HG03571 (cell line): ENCODE data around the gene POLN.
"Not testable (repeated sequence)": the region's sequence is repeated elsewhere in the genome, so short reads cannot be mapped to it uniquely, and the experiment has no call there.

Experiments
- ATAC-seq: cut with Tn5 transposase; IDR thresholded peaks from one replicate; pipeline ENCODE4 v1.9.1; 2021; ENCODE audit not compliant: unreplicated experiment

Gene POLN

GRCh38 chr4:2044542-2045517 is 197.1 kb downstream of the POLN start:
- no peak for ATAC-seq

- no peak for ATAC-seq
Observed at GRCh38 chr4:2044119-2044485, 197.8 kb downstream of the POLN start.

- no peak for ATAC-seq
Observed at GRCh38 chr4:2043396-2044118, 198.4 kb downstream of the POLN start.

- no peak for ATAC-seq
Observed at GRCh38 chr4:2042947-2043395, 198.9 kb downstream of the POLN start.

- ATAC-seq, result no peak
Observed at GRCh38 chr4:2042204-2042946, 199.5 kb downstream of the POLN start.

- ATAC-seq, result no peak
Observed at GRCh38 chr4:2041239-2042130, 200.4 kb downstream of the POLN start.

- no peak for ATAC-seq
Observed at GRCh38 chr4:2040391-2041238, 201.3 kb downstream of the POLN start.

- ATAC-seq, result no peak
Observed at GRCh38 chr4:2036866-2037265, 205.1 kb downstream of the POLN start.

- ATAC-seq, result no peak
Observed at GRCh38 chr4:2036327-2036726, 205.6 kb downstream of the POLN start.

- ATAC-seq, result not testable (repeated sequence)
Observed at GRCh38 chr4:2031161-2031560, 210.8 kb downstream of the POLN start.

- not testable (repeated sequence) for ATAC-seq
Observed at GRCh38 chr4:2027120-2027519, 214.8 kb downstream of the POLN start.

GRCh38 chr4:2025817-2026216 is 216.1 kb downstream of the POLN start:
- no peak for ATAC-seq

- no peak for ATAC-seq
Observed at GRCh38 chr4:2024683-2025082, 217.2 kb downstream of the POLN start.
